Activated CD4-positive, alpha-beta T cell treated with anti-CD3 and anti-CD28 coated beads for 24 hours (primary cell): ENCODE results near the gene NSD1.

Experiments used
- DNase-seq, 2 donors: peaks; one replicate each; pipeline ENCODE4 v3.0.0-alpha.2; 2020; ENCODE audit warnings: low read depth in 2 of 2

Gene NSD1

DNA sequence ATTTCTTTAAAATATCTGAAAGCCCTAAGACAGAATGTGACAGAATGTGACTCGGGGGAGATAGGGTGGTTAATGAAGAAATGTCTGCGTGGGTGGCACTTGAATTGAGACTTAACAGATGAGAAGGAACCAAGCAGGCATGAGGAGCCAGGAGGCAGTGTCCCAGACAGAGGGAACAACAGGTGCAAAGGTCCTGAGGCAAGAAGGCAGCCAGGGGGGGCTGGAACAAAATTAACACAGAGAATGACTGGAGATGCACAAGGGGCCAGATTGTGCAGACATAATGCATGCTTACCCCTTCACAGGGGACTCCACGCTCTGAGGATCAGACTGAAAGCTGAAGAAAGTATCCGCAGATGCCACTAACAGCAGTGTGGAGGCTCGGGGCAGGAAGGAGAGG is 216.2 kb downstream of the NSD1 start:
- DNase-seq = no peak
